Measurements from ENCODE around the gene MOG. TPM values are rescaled to one million over a fixed set of nuclear protein-coding genes. Genes with fewer than 3 reads are reported as not detected.

Gene MOG
- total RNA-seq, 2 experiments from 2014 or later: not detected

DNA sequence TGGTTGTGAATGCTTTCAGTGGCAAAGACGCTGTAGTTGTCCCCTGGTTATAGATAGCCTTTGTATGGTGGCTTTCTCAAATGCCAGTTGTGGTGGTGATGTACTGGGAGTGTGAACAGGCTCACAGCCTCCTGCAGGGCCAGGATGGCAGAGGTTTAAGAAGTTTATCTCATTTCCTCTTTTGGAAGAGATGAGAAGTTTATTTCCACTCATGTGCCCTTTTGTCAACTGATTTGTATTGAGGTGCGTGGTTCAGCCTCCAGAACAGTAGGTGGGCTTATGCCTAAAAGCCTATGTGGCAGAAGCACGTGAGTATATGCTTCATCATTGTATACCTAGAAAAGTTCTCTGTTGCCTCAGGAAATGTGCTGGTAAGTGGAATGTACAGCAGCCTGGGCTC, 37.7 kb downstream of the MOG start:
- Histone ChIP-seq H3K9me3 (ENCODE audit: low read length) (peaks cover 5% of the 10 kb centered on the region; the same call in 1 of the 2 replicates), H3K36me3 (ENCODE audit: insufficient read depth, low read length) (no peaks in the 10 kb centered on the region), H3K4me1 (ENCODE audit: insufficient read depth, low read length, poor library complexity, severe bottlenecking) (no peaks in the 10 kb centered on the region), H3K9me2 (ENCODE audit: insufficient read depth, low read length) (no peaks in the 10 kb centered on the region), H3K4me2 (ENCODE audit: low read length) (no peak overlapping the region), H3K27ac (ENCODE audit: low read depth, low read length, poor library complexity, severe bottlenecking) (no peak overlapping the region), H4K20me1 (ENCODE audit: insufficient read depth, low read length) (no peaks in the 10 kb centered on the region), H3K79me2 (ENCODE audit: insufficient read depth, low read depth, low read length) (no peaks in the 10 kb centered on the region), H3K4me3 (ENCODE audit: low read depth, low read length, poor library complexity, severe bottlenecking) (no peak overlapping the region), H2AFZ (ENCODE audit: low read length) (no peak overlapping the region)
- intact Hi-C loops (cut with micrococcal nuclease; ENCODE audit: unreplicated experiment): no loop called here
- POLR2A ChIA-PET: interaction anchor here (1.1 kb wide), 1 partner anchor 18 kb away, joined by 4 read pairs; no protein-coding TSS in a partner anchor
- BruUV-seq (replicated peaks): no TSS peak
- no peak for DNase-seq (ENCODE audit: low spot score)
- TF ChIP-seq EZH2phosphoT487 (IDR thresholded peaks at IDR 0.05; ENCODE audit: borderline replicate concordance, low read depth, low read length): no peak
- no peak for TF ChIP-seq CTCF (conservative IDR thresholded peaks at IDR 0.05; ENCODE audit: low read length)
- CTCF ChIA-PET (ENCODE audit: unreplicated experiment): no interaction called here

DNA sequence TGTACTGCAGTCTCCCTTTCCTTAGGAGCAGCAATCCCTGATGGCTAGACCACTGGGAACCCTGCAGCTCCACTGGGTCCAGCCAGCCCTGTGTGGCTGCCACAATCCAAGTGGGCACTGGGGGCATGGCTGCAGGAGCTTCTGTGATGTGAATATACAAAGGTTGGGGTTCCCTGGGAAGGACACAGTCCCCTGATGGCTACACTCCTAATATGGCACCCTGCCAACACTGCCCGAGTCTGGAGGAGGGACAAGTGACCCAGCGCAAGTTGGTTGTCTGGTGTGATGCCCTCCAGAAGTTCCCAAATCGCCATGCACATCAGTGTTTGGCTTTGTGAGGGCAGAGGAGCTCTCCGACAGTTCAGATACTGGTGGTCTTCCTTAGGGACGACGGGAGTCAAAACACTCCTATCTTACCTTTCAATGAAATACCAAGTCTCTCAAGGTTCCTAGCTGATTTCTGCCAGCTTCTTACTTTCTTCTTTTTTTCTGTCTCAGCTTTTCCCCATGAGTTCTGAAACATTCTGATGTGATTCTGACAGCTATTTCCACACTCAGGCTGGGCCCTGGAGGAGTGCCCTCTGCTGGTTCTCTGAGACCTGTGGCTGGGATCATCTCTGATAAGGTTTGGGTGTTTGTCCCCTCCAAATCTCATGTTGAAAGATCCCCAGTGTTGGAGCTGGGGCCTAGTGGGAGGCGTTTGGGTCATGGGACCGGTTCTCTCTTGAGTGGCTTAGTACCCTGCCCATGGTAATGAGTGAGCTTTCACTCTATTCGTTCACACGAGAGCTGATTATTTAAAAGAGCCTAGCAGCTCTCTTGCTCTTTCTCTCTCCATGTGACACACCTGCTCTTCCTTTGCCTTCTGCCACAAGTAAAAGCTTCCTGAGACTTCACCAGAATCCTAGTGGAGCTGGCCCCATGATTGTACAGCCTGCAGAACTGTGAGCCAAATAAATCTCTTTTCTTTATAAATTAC, 39.5 kb downstream of the MOG start:
- Histone ChIP-seq H3K79me2 (ENCODE audit: insufficient read depth, low read depth, low read length) (no peaks in the 10 kb centered on the region), H2AFZ (ENCODE audit: low read length) (no peak overlapping the region), H3K9me3 (ENCODE audit: low read length) (peaks cover 5% of the 10 kb centered on the region; the same call in 1 of the 2 replicates), H3K4me2 (ENCODE audit: low read length) (no peak overlapping the region), H3K9me2 (ENCODE audit: insufficient read depth, low read length) (no peaks in the 10 kb centered on the region), H3K4me3 (ENCODE audit: low read depth, low read length, poor library complexity, severe bottlenecking) (no peak overlapping the region), H3K27ac (ENCODE audit: low read depth, low read length, poor library complexity, severe bottlenecking) (no peak overlapping the region), H3K4me1 (ENCODE audit: insufficient read depth, low read length, poor library complexity, severe bottlenecking) (no peaks in the 10 kb centered on the region), H3K36me3 (ENCODE audit: insufficient read depth, low read length) (no peaks in the 10 kb centered on the region), H4K20me1 (ENCODE audit: insufficient read depth, low read length) (no peaks in the 10 kb centered on the region)
- ChIA-PET POLR2A (no interaction called here), CTCF (ENCODE audit: unreplicated experiment) (no interaction called here)
- intact Hi-C loops (cut with micrococcal nuclease; ENCODE audit: unreplicated experiment): no loop called here
- DNase-seq (ENCODE audit: low spot score): no peak
- no TSS peak for BruUV-seq (replicated peaks)
- TF ChIP-seq EZH2phosphoT487 (IDR thresholded peaks at IDR 0.05; ENCODE audit: borderline replicate concordance, low read depth, low read length): no peak
- TF ChIP-seq CTCF (conservative IDR thresholded peaks at IDR 0.05; ENCODE audit: low read length): peak; percentile 70

Measured in OCI-LY7 (cell line).